Mesenchymal stem cell (in vitro differentiated cells and primary cell): ENCODE results near the gene GATAD2B.

Experiments
- DNase-seq: peaks from one replicate; pipeline ENCODE4 v3.0.0-alpha.2; 2013
- H2AFZ ChIP-seq: one replicate; pipeline ENCODE4 v1.6.1; 2013; ENCODE audit warnings: low read depth, mild to moderate bottlenecking, control low read depth, inconsistent platforms, low read length, moderate library complexity
- H2AK5ac ChIP-seq: 2 replicates; pipeline ENCODE4 v1.6.1; 2013; ENCODE audit warnings: low read length, moderate library complexity, mild to moderate bottlenecking, inconsistent platforms; ENCODE audit not compliant: severe bottlenecking
- H2BK120ac ChIP-seq: one replicate; pipeline ENCODE4 v1.6.1; 2013; ENCODE audit warnings: low read depth, mild to moderate bottlenecking, inconsistent platforms, low read length, moderate library complexity
- H2BK12ac ChIP-seq, 2 experiments: one replicate each; pipeline ENCODE4 v1.6.1; 2013; ENCODE audit warnings: inconsistent platforms in 2 of 2, low read length in 2 of 2, mild to moderate bottlenecking in 2 of 2, moderate library complexity in 2 of 2, control low read depth in 1 of 2
- H2BK15ac ChIP-seq: one replicate; pipeline ENCODE4 v1.6.1; 2013; ENCODE audit warnings: mild to moderate bottlenecking, low read depth, inconsistent platforms; ENCODE audit not compliant: poor library complexity, severe bottlenecking
- H2BK5ac ChIP-seq: 2 replicates; pipeline ENCODE4 v1.6.1; 2013; ENCODE audit warnings: low read depth, mild to moderate bottlenecking, low read length, control low read depth, inconsistent platforms; ENCODE audit not compliant: poor library complexity, severe bottlenecking
- H3K14ac ChIP-seq, 2 experiments: one replicate each; pipeline ENCODE4 v1.6.1; 2013; ENCODE audit warnings: inconsistent platforms in 2 of 2, low read length in 2 of 2, control low read depth in 1 of 2, mild to moderate bottlenecking in 1 of 2, moderate library complexity in 1 of 2
- H3K18ac ChIP-seq, 2 experiments: one replicate each; pipeline ENCODE4 v1.6.1; 2013; ENCODE audit warnings: inconsistent platforms in 2 of 2, low read length in 2 of 2, control low read depth in 1 of 2, low read depth in 1 of 2, mild to moderate bottlenecking in 1 of 2
- H3K23ac ChIP-seq, 2 experiments: one replicate each; pipeline ENCODE4 v1.6.1; 2013; ENCODE audit warnings: inconsistent platforms in 2 of 2, low read length in 2 of 2, mild to moderate bottlenecking in 2 of 2, moderate library complexity in 2 of 2, control low read depth in 1 of 2
- H3K27ac ChIP-seq: 2 replicates; pipeline ENCODE4 v1.5.1; 2013; ENCODE audit warnings: mild to moderate bottlenecking, moderate library complexity, low read length, control low read depth, inconsistent platforms; ENCODE audit not compliant: poor library complexity, severe bottlenecking
- H3K27me3 ChIP-seq, 2 experiments: 2 replicates each; pipeline versions ENCODE4 v1.6.1 to v1.7.0; 2013; ENCODE audit warnings: low read length in 2 of 2, mild to moderate bottlenecking in 2 of 2, moderate library complexity in 2 of 2, control low read depth in 1 of 2, inconsistent platforms in 1 of 2; ENCODE audit not compliant: control insufficient read depth in 1 of 2, insufficient read depth in 1 of 2
- H3K36me3 ChIP-seq, 2 experiments: 2 replicates each; pipeline versions ENCODE4 v1.6.1 to v1.7.0; 2013; ENCODE audit warnings: low read length in 2 of 2, control low read depth in 1 of 2, inconsistent platforms in 1 of 2, low read depth in 1 of 2, mild to moderate bottlenecking in 1 of 2; ENCODE audit not compliant: insufficient read depth in 2 of 2, control insufficient read depth in 1 of 2
- H3K4ac ChIP-seq, 2 experiments: one replicate each; pipeline ENCODE4 v1.6.1; 2013; ENCODE audit warnings: inconsistent platforms in 2 of 2, low read length in 2 of 2, mild to moderate bottlenecking in 2 of 2, moderate library complexity in 2 of 2, control low read depth in 1 of 2, low read depth in 1 of 2
- H3K4me1 ChIP-seq: 2 replicates; pipeline ENCODE4 v1.6.1; 2013; ENCODE audit warnings: low read depth, low read length, control low read depth; ENCODE audit not compliant: control insufficient read depth, insufficient read depth
- H3K4me2 ChIP-seq: 2 replicates; pipeline ENCODE4 v1.6.1; 2013; ENCODE audit warnings: low read length, mild to moderate bottlenecking, inconsistent platforms; ENCODE audit not compliant: poor library complexity, severe bottlenecking
- H3K4me3 ChIP-seq, 2 experiments: 2 replicates each; pipeline versions ENCODE4 v1.5.1 to v1.7.0; 2013; ENCODE audit warnings: low read length in 2 of 2, mild to moderate bottlenecking in 2 of 2, control low read depth in 1 of 2, low read depth in 1 of 2; ENCODE audit not compliant: insufficient read depth in 1 of 2
- H3K79me1 ChIP-seq: replicated peaks from 2 replicates; pipeline ENCODE4 v1.6.1; 2013; ENCODE audit warnings: mild to moderate bottlenecking, control low read depth, low read length, inconsistent platforms; ENCODE audit not compliant: poor library complexity, severe bottlenecking
- H3K9ac ChIP-seq: 2 replicates; pipeline ENCODE4 v1.7.0; 2013; ENCODE audit warnings: mild to moderate bottlenecking, low read length, moderate library complexity
- H3K9me3 ChIP-seq: 2 replicates; pipeline ENCODE4 v1.7.0; 2013; ENCODE audit warnings: mild to moderate bottlenecking, low read length; ENCODE audit not compliant: control insufficient read depth
- H4K8ac ChIP-seq: one replicate; pipeline ENCODE4 v1.6.1; 2013; ENCODE audit warnings: inconsistent platforms, mild to moderate bottlenecking, low read length, moderate library complexity
- H4K91ac ChIP-seq: one replicate; pipeline ENCODE4 v1.6.1; 2013; ENCODE audit warnings: mild to moderate bottlenecking, low read length, inconsistent platforms
- WGBS: methylation state at CpG from one replicate; pipeline ENCODE4 v1.1.7; 2013; ENCODE audit warnings: mixed read lengths; 5-methylcytosine and 5-hydroxymethylcytosine counted together

The GATAD2B gene

GRCh38 chr1:153778051-153778823 lies 144.5 kb downstream of the GATAD2B start:
- Histone ChIP-seq H2BK15ac (no peak overlapping the region), H3K4ac (no peak overlapping the region), H3K36me3 (peaks cover 11 to 21% of the 10 kb centered on the region in 2 experiments), H3K4me3 (no peak overlapping the region), H2BK12ac (no peak overlapping the region), H3K27me3 (no peaks in the 10 kb centered on the region), H2AK5ac (no peak overlapping the region), H2BK5ac (no peak overlapping the region), H3K18ac (no peak overlapping the region), H2AFZ (no peak overlapping the region), H3K4me1 (peaks cover 23% of the 10 kb centered on the region), H4K91ac (no peak overlapping the region), H3K9me3 (no peaks in the 10 kb centered on the region), H3K79me1 (peaks cover 8% of the 10 kb centered on the region), H4K8ac (no peak overlapping the region), H3K27ac (no peak overlapping the region), H2BK120ac (no peak overlapping the region), H3K23ac (no peak overlapping the region), H3K4me2 (no peak overlapping the region), H3K14ac (no peak overlapping the region), H3K9ac (no peak overlapping the region)
- 94% methylated on average over 22 of the region's 22 CpGs for WGBS
- no peak for DNase-seq

GRCh38 chr1:153777648-153778047 lies 145.1 kb downstream of the GATAD2B start:
- Histone ChIP-seq H2BK120ac (no peak overlapping the region), H3K4me1 (peaks cover 20% of the 10 kb centered on the region), H3K79me1 (peaks cover 8% of the 10 kb centered on the region), H2BK15ac (no peak overlapping the region), H3K4ac (no peak overlapping the region), H2AK5ac (no peak overlapping the region), H3K4me2 (no peak overlapping the region), H3K23ac (no peak overlapping the region), H3K27me3 (no peaks in the 10 kb centered on the region), H4K8ac (no peak overlapping the region), H3K9me3 (no peaks in the 10 kb centered on the region), H3K18ac (no peak overlapping the region), H2AFZ (no peak overlapping the region), H3K36me3 (peaks cover 16 to 27% of the 10 kb centered on the region in 2 experiments), H3K14ac (no peak overlapping the region), H3K4me3 (no peak overlapping the region), H2BK12ac (no peak overlapping the region), H3K27ac (no peak overlapping the region), H2BK5ac (no peak overlapping the region), H4K91ac (no peak overlapping the region), H3K9ac (no peak overlapping the region)
- no peak for DNase-seq
- 95% methylated on average over 7 of the region's 7 CpGs for WGBS

GRCh38 chr1:153776845-153777370 lies 145.9 kb downstream of the GATAD2B start:
- WGBS: 91% methylated on average over 10 of the region's 10 CpGs
- no peak overlapping the region for H2BK5ac ChIP-seq
- peaks cover 8% of the 10 kb centered on the region for H3K79me1 ChIP-seq
- H3K4me3 ChIP-seq: peak overlapping the region in 1 of 2 experiments; percentile 91
- H3K4me1 ChIP-seq: peaks cover 20% of the 10 kb centered on the region
- no peak overlapping the region for H3K18ac ChIP-seq
- H3K27ac ChIP-seq: no peak overlapping the region
- H3K36me3 ChIP-seq: peaks cover 24 to 34% of the 10 kb centered on the region in 2 experiments
- no peaks in the 10 kb centered on the region for H3K27me3 ChIP-seq
- H3K9me3 ChIP-seq: no peaks in the 10 kb centered on the region
- no peak for DNase-seq
- H3K4ac ChIP-seq: no peak overlapping the region
- no peak overlapping the region for H2AK5ac ChIP-seq
- no peak overlapping the region for H2AFZ ChIP-seq
- H3K9ac ChIP-seq: peak overlapping the region; percentile 86
- H2BK15ac ChIP-seq: no peak overlapping the region
- H2BK120ac ChIP-seq: no peak overlapping the region
- peak overlapping the region; percentile 76 for H4K8ac ChIP-seq
- H4K91ac ChIP-seq: no peak overlapping the region
- H2BK12ac ChIP-seq: no peak overlapping the region
- no peak overlapping the region for H3K4me2 ChIP-seq
- no peak overlapping the region for H3K23ac ChIP-seq
- no peak overlapping the region for H3K14ac ChIP-seq

- Histone ChIP-seq H3K14ac (no peak overlapping the region), H2BK120ac (no peak overlapping the region), H2BK12ac (no peak overlapping the region), H3K79me1 (peaks cover 8% of the 10 kb centered on the region), H3K4ac (no peak overlapping the region), H2AFZ (no peak overlapping the region), H2AK5ac (no peak overlapping the region), H3K23ac (no peak overlapping the region), H2BK5ac (no peak overlapping the region), H3K36me3 (peaks cover 29 to 40% of the 10 kb centered on the region in 2 experiments), H4K91ac (no peak overlapping the region), H3K18ac (peak overlapping the region in 1 of 2 experiments; percentile 58), H3K27ac (no peak overlapping the region), H3K9ac (peak overlapping the region; percentile 86), H3K4me3 (peak overlapping the region in 1 of 2 experiments; percentile 91), H3K27me3 (no peaks in the 10 kb centered on the region), H3K9me3 (no peaks in the 10 kb centered on the region), H4K8ac (no peak overlapping the region), H3K4me1 (peaks cover 20% of the 10 kb centered on the region), H2BK15ac (peak overlapping the region; percentile 92), H3K4me2 (peak overlapping the region; percentile 94)
- 77% methylated on average over 9 of the region's 10 CpGs for WGBS
- no peak for DNase-seq
These were observed 146.4 kb downstream of the GATAD2B start for GRCh38 chr1:153776352-153776751.
